ENCODE results near the gene ADK. TPM values are rescaled to one million over a fixed set of nuclear protein-coding genes. Genes with fewer than 3 reads are reported as not detected.

Gene ADK
- total RNA-seq, 1 donor from 2014 or later, result 40.2 TPM

GRCh38 chr10:74728225-74728624 is 577.2 kb downstream of the ADK start:
- Histone ChIP-seq H3K9me3 (no peaks in the 10 kb centered on the region), H3K27ac (no peak overlapping the region), H3K4me1 (no peaks in the 10 kb centered on the region), H3K4me3 (no peak overlapping the region), H3K36me3 (no peaks in the 10 kb centered on the region), H3K27me3 (ENCODE audit: low read depth) (no peaks in the 10 kb centered on the region)
- intact Hi-C loops (cut with DNase I), result no loop called here
- no peak for TF ChIP-seq CTCF (IDR thresholded peaks at IDR 0.05)
- no peak for DNase-seq
- ATAC-seq, result no peak

DNA sequence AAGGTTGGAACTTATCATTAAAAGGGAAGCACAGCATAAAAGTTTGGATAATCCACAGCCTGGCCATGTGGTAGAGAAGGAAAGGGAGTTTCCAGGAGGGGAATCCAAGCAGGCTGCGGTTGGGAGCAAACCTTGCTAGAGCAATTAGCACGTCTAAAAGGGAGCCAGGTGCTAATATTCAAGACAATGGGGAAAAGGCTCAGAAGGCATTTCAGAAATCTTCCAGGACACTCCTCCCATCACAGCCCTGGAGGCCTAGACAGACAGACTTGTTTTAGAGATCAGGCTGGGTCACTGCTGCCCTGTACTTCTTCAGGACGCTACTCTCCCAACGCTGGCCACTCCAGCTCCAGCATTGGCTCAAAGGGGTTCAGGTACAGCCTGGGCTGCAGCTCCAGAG is 579.2 kb downstream of the ADK start:
- Histone ChIP-seq H3K4me3 (no peak overlapping the region), H3K9me3 (no peaks in the 10 kb centered on the region), H3K27me3 (ENCODE audit: low read depth) (no peaks in the 10 kb centered on the region), H3K36me3 (no peaks in the 10 kb centered on the region), H3K27ac (no peak overlapping the region), H3K4me1 (no peaks in the 10 kb centered on the region)
- intact Hi-C loops (cut with DNase I), result no loop called here
- no peak for TF ChIP-seq CTCF (IDR thresholded peaks at IDR 0.05)
- no peak for ATAC-seq
- DNase-seq, result no peak

- intact Hi-C loops (cut with DNase I), result no loop called here
- ATAC-seq (no peak), DNase-seq (no peak)
- Histone ChIP-seq H3K4me1 (peaks cover 5% of the 10 kb centered on the region), H3K4me3 (no peak overlapping the region), H3K27ac (no peak overlapping the region), H3K9me3 (no peaks in the 10 kb centered on the region), H3K27me3 (ENCODE audit: low read depth) (no peaks in the 10 kb centered on the region), H3K36me3 (no peaks in the 10 kb centered on the region)
- no peak for TF ChIP-seq CTCF (IDR thresholded peaks at IDR 0.05)
These were observed 582.6 kb downstream of the ADK start for GRCh38 chr10:74733612-74734011.

- Histone ChIP-seq H3K9me3 (no peaks in the 10 kb centered on the region), H3K4me1 (peaks cover 11% of the 10 kb centered on the region), H3K4me3 (no peak overlapping the region), H3K27me3 (ENCODE audit: low read depth) (no peaks in the 10 kb centered on the region), H3K36me3 (no peaks in the 10 kb centered on the region), H3K27ac (no peak overlapping the region)
- intact Hi-C loops (cut with DNase I), result no loop called here
- ATAC-seq (no peak), DNase-seq (no peak)
- no peak for TF ChIP-seq CTCF (IDR thresholded peaks at IDR 0.05)
These were observed 585.0 kb downstream of the ADK start for GRCh38 chr10:74736029-74736428.

- Histone ChIP-seq H3K27me3 (ENCODE audit: low read depth) (no peaks in the 10 kb centered on the region), H3K36me3 (no peaks in the 10 kb centered on the region), H3K4me1 (peaks cover 11% of the 10 kb centered on the region), H3K9me3 (no peaks in the 10 kb centered on the region), H3K4me3 (no peak overlapping the region), H3K27ac (no peak overlapping the region)
- ATAC-seq (no peak), DNase-seq (no peak)
- intact Hi-C loops (cut with DNase I), result no loop called here
- TF ChIP-seq CTCF (IDR thresholded peaks at IDR 0.05), result no peak
These were observed 587.0 kb downstream of the ADK start for GRCh38 chr10:74738052-74738451.

GRCh38 chr10:74738542-74738941 is 587.5 kb downstream of the ADK start:
- TF ChIP-seq CTCF (IDR thresholded peaks at IDR 0.05), result no peak
- DNase-seq (no peak), ATAC-seq (no peak)
- no peak overlapping the region for H3K4me3 ChIP-seq
- H3K36me3 ChIP-seq, result no peaks in the 10 kb centered on the region
- no peak overlapping the region for H3K27ac ChIP-seq
- H3K27me3 ChIP-seq (ENCODE audit: low read depth), result no peaks in the 10 kb centered on the region
- H3K4me1 ChIP-seq, result peaks cover 11% of the 10 kb centered on the region
- intact Hi-C loops (cut with DNase I), result no loop called here
- H3K9me3 ChIP-seq, result no peaks in the 10 kb centered on the region
